ENCODE measurements around the gene GDF3.
A peak's percentile ranks its signal among the peaks of the same experiment; 100 is the strongest.

Gene GDF3

GRCh38 chr12:7666595-7666994 is 29.0 kb downstream of the GDF3 start:
- DNase-seq = no peak

GRCh38 chr12:7661741-7662140 is 33.8 kb downstream of the GDF3 start:
- DNase-seq = no peak

- no peak for DNase-seq
Observed at GRCh38 chr12:7656121-7656520, 39.5 kb downstream of the GDF3 start.

GRCh38 chr12:7650091-7650490 is 45.5 kb downstream of the GDF3 start:
- no peak for DNase-seq

GRCh38 chr12:7647071-7647470 is 48.5 kb downstream of the GDF3 start:
- no peak for DNase-seq

DNA sequence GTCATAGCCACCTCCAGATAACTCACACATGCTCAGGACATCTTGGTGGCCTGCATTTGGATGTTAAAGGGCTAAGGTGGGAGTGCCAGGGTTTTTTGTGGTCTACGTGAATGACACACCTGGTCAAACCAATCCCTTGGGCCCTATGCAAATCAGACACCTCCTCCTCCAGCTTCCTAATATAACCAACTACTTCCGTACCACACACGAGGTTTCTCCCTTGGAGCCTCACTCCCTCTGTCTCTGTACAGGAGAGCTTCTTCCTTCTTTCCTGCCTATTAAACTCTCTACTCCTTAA is 49.4 kb downstream of the GDF3 start:
- no peak for DNase-seq

DNA sequence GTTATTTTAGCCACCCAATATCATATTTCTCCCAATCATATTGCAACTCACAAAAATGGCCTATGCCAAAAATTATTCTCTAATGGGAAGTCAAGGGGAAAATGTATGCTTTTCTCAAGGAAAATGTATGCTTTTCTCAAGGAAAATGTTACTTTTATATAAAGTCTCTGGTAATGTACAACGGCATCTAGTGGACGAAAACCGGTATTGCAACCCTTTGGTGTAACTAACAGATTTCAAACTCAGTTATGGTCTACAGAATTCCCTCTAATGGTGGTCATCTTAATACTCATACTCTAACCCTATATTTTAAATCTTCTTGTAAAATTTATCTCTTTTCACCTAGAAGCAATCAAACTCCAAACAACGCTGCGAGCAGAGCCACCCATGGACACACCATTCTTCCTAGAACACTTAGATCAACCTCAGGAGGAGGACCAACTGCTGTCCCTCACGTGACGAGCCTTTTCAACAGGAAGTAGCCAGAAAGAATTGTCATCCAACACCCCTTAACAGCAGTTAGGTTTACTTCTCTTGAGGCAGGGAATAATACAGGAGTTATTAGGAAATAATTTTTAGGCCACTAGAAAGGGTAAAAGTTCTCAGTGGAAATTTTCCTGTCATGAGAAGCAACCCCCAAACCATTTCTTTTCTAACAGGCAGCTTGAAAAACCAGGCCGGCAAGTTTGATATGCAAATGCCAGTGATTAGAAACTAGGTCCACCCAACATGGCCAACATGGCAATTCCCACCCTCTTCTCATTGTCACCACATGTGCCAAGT is 50.0 kb downstream of the GDF3 start:
- DNase-seq = no peak

DNA sequence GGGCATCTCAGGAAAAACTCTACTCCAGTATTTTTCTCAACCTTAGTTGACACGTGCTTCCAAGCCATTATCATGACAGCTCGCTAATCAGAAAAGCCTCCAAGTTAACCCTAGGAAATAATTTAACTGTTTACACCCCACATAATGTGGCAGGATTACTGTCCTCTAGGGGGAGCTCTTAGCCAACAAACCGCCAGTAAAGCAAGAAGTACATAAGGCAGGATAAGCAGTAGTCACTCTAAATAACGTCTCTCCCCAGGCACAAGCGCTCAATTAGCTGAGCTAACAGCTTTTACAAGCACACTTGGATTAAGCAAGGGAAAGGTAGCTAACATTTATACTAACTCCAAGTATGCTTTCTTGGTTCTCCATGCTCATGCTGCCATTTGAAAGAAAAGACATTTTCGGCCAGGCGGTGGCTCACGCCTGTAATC is 52.7 kb downstream of the GDF3 start:
- no peak for DNase-seq

DNA sequence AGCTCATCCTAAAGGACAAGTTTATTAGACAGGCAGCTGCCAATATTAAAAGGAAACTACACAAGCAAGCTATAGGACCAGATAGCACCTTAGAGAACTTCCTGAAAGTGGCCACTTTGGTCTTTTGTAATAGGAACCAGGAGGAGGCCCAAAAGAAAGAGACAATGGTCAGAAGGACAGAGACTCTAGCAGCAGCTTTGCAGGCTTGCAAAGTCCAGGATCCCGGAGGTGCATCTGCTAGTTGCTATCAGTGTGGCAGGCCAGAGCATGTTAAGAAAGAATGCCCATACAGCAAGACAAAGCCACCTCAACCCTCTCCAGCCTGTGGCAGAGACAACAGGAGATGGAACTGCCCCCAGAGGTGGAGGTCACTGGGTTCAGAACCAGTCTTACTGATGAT is 53.3 kb downstream of the GDF3 start:
- no peak for DNase-seq

DNA sequence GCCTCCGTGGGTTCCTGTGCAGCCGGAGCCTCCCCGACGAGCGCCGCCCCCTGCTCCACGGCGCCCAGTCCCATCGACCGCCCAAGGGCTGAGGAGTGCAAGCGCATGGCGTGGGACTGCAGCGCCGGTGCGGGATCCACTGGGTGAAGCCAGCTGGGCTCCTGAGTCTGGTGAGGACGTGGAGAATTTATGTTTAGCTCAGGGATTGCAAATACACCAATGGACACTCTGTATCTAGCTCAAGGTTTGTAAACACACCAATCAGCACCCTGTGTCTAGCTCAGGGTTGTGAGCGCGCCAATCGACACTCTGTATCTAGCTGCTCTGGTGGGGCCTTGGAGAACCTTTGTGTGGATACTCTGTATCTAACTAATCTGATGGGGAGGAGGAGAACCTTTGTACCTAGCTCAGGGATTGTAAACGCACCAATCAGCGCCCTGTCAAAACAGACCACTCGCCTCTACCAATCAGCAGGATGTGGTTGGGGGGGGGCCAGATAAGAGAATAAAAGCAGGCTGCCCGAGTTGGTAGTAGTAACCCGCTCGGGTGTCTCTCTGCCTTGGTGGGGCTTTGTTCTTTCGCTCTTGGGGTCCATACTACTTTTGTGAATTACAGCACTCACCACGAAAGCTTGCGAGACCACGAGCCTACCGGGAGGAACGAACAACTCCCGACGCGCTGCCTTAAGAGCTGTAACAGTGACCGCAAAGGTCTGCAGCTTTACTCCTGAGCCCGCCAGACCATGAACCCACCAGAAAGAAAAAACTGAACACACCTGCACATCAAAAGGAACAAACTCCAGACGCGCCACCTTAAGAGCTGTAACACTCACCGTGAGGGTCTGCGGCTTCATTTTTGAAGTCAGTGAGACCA is 55.2 kb downstream of the GDF3 start:
- DNase-seq = peak; percentile 22
